Hypothalamus (tissue), 51 donors: ENCODE measurements around the gene TMEM106A.
"Not testable (repeated sequence)": the region's sequence is repeated elsewhere in the genome, so short reads cannot be mapped to it uniquely, and the experiment has no call there.

Experiments used
- DNase-seq, 51 donors: peaks; one replicate each; lab custom pipeline; 2025; lab: John Stamatoyannopoulos, UW

TMEM106A gene, protein sequence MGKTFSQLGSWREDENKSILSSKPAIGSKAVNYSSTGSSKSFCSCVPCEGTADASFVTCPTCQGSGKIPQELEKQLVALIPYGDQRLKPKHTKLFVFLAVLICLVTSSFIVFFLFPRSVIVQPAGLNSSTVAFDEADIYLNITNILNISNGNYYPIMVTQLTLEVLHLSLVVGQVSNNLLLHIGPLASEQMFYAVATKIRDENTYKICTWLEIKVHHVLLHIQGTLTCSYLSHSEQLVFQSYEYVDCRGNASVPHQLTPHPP

DNA sequence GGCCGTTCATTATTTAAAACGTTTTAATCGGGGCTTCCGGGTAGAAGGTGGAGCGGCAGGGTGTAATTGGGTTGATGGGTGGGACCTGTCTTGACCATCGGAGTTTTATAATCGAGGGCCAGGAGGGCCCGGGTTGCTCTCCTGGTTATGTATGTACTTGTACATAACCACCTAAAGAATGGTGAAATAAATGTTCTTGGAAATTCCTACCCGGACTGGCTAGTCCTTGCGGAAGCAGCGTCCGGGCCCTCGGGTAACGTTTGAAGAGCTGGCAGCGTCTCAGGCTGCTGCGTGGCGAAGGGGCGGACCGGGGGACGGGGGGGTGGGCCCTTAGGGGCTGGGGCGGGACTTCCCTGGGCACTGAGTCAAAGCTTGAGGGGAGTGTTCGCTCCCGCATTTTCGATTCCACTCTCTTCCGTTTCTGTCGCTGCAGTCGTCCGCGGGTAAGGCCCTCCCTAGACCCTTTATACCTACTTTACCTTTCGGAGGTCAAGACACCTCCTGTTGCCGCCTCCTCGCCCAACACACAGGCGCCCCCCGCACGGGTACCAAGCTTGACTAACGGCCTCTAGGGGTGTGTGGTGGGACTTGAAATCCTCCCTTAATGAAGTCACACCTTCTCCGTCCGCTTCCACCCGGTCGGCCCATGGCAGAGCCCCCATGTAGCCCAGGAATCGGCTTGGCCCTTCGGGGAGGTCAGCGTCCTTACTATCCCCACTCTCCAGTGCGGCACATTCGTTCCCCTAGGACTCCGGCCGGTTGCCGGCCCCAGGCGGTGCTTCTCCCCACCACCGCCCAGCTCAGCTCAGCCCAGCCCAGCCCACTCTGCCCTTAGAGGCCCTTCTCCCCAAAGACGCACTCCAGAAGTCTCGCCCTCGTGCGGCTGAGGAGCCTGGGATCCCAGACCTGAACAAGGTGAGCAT lies at the start of gene TMEM106A:
TSS of gene TMEM106A (plus strand) at position 396 of the 923 bp plus-strand sequence. CDS start 1,167 bp downstream, outside the sequence.
- peak in 44 of 51 donors; percentile 2 to 65 (median 28) for DNase-seq

DNA sequence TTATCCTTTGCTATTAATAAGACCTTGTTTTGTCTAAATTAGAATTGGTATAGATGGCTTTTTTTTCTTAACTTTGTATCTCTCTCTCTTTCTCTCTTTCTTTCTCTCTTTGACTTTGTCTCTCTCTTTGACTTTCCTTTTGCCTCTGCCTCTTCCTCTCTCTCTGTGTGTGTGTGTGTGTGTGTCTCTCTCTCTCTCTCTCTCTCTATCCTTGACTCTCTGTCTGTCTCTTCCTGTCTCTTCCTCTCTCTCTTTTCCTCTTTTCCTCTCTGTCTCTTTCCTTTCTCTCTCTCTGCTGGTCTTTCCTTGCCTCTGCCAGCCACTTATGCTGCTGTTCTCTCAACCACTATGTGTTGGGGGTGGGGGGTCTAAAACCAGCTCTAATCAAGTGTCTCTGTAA lies 45.7 kb upstream of the TMEM106A start:
- DNase-seq: not testable (repeated sequence)

DNA sequence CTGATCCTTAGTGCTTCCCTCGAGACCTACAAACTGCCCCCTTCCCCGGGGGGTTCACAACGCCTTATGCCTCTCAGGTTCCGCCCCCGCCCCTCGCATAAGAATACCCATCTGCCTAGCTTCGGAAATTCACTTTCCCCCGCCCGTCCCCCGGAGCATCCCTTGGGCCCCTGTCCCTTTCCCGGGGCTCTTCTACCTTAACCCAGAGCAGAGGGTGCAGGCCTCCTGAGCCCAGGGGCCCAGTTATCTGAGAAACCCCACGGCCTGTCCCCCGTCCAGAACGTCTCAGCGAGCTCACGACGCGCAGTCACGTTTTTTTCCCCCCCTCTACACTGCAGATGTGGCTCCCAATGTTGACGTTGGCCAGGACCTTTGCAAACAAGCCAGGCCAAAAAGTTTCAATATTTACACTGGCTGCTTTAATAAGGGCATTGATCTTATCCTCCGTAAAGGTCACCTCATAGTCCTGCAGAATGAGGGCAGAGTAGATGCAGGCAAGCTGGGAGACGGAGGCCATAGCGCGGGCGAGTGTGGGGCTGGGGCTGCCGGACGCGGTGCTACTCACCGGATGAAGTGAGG lies 42.0 kb upstream of the TMEM106A start:
- DNase-seq: peak in 8 of 51 donors; percentile 8 to 45 (median 27)

DNA sequence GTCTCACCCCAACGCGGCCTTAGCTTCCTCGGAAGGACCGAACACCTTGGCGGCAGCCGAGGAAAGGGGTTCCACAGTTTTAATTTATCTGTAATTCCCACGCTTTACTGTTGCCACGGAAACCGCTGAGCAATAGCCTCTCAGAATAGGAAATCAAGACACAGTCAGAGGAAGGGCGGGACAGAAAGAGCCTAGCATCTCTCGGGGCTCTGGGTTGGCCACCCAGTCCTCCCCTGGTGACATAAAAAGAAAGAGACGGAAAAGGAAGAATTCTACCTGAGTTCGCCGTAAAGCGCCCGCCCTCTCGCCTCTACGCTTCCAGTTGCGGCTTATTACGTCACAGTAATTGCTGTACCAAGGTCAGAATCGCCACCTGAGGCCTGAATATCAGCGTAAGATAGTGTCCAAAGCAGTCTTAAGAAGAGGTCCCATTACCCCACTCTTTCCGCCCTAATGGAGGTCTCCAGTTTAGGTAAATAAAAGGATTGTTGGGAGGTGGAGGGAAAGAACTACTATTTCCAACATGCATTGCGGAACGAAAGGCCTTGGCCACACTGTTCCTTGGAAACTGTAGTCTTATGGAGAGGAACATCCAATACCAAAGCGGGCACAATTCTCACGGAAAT lies 41.4 kb upstream of the TMEM106A start:
- DNase-seq: peak; percentile 24 to 96 (median 79)

DNA sequence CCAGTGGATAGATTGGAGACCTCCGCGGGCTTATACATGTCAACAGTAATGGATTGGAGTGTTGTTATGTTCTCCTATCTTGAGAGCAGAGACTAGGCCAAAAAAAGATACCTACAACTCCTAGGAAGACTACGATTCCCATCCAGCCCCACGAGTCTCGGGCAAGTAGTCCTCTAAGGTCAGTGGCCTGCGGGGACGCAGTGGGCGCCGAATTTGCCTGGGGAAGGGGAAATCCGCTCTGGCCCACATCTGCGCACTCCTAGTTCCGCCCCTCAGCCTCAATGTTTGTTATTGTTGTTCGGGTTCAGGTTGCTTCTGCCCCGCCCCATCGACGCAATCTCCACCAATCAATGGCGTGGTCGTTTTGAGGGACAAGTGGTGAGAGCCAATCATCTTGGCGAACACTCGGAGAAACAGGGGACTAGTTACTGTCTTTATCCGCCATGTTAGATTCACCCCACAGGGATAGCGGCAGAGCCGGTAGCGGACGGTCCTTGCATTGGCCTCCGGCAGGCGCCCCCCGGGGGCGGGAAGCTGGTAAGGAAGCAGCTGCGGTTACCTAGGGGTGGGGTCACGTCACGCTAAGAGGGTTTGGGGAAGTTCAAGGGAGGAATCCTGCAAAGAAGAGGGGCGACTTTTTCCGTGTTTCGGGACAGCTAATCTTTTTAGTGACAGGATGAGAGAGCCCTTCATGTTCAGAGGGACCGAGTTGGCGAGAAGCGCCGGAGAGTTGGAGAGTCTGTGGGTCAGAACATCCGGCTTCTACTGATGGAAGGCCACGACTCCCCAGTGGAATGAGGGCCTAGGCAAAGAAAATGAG lies 40.7 kb upstream of the TMEM106A start, which contains the start of gene NBR1:
TSS of gene NBR1 (plus strand) at position 449 of the 820 bp plus-strand sequence. CDS start 4,586 bp downstream, outside the sequence.
- peak; percentile 68 to 99 (median 92) for DNase-seq

DNA sequence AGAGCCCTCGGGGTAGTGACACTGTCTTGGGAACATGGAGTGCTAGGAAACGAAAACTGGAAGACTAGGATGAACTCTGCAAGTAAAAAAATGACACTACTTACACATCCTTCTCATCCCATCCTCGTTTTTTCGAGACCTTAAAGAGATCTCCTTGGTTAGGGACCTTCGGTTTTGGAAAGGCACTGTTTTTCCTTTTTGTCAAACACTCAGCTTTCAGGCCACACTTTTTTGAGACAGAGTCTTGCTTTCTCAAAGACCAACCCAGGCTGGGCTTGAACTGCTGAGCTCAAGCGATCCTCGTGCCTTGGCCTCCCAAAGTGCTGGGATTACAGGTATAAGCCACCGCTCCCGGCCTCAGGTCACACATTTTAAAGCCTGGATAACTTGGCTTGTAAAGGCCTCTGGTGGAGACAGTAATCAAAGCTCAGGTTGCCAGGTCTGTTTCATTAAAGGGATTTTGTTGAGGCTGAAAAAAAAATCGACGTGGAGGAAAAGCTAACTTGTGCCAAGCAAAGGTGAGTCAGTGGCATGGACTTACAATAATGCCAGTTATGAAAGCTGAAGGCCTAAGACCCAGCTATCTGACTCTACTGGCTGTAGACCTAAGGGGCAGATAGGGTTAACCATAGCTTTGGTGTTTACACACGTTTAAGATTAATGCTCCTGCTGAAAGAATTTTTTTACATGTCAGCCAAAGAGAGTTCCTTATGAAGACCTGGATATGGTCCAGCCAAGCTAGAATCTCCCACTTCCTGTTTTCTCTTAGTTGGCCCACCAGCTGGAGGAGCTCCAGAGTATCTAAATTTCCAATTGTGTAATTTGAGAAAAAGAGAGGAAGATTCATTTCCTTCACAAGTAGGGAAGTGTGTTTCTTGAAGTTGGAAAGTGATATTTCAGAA lies 39.8 kb upstream of the TMEM106A start:
- DNase-seq: peak in 5 of 51 donors; percentile 2 to 21 (median 7)

DNA sequence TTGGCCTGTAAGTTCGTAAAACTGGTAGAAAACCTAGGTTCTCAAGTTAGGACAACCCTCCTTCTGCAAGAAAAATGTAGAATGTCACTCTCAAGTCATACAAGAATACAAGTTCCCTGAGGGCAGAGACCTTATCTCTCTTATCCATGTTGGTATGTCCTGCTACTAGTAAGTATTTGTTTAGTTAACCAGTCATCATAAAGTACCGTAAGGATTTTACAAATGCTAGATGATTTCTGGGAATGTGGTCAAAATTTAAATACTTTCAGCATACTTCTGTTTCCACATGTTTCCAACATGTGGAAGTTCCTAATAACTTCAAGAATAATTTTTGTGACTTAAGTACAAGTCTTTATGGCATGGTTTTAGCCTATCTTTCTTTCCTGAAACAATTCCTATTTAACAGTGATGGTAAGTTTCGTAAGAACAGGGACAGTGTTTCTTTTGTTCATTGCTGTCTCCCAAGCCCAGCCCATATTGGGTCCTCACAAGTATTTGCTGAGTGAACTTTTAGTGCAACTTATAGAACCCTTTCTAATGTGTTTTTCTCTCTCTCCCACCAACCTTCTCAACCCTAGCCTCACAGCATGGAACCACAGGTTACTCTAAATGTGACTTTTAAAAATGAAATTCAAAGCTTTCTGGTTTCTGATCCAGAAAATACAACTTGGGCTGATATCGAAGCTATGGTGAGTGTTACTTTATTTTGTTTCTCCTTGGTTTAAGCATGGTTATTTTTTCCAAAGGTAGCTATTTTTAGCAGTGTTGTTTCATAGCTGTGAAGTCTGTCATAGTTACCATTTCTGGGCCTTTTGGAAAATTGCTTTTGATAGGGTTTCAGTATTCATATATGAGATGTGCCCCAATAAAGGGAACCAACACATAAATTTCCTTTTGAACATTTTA lies 36.2 kb upstream of the TMEM106A start:
- no peak for DNase-seq

DNA sequence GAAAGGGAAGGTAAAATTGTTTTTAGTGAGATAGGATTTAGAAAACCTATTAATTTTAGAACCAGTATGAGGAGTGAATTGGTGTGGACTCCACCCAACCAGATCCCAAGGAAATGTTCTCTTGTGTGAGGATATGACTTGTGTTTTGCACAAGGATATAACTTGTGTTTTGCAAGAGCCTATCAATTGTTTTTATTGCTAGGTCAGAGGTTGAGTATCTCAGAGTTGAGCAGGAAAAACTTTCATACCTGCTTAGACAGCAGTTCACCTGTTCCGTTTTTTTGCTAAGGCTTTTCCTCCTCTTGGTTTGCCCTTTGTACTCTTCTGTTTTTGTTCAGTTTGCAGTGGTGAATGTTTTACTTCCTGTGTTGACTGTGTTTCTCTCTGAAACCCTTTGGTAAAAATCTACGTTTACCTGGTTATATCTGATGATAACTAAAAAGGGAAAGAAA lies 35.5 kb upstream of the TMEM106A start:
- DNase-seq: no peak

DNA sequence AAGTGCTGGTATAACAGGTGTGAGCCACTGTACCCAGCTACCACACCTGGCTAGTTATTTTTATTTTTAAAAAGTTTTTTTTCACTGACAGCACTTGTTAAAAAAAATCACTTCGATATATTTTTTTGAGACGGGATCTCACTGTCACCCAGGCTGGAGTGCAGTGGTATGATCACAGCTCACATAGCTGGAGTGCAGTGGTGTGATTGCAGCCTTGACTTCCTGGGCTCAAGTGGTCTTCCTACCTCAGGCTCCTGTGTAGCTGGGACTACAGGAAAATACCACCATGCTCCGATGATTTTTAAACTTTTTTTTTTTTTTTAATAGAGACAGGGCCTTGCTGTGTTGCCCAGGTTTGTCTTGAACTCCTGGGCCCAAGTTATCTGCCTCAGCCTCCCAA lies 27.8 kb upstream of the TMEM106A start:
- DNase-seq: no peak

DNA sequence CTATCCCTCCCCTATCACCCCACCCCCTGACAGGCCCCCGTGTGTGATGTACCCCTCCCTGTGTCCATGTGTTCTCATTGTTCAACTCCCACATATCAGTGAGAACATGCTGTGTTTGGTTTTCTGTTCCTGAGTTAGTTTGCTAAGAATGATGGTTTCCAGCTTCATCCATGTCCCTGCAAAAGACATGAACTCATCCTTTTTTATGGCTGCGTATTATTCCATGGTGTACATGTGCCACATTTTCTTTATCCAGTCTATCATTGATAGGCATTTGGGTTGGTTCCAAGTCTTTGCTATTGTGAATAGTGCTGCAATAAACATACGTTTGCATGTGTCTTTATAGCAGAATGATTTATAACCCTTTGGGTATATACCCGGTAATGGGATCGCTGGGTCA lies 25.0 kb upstream of the TMEM106A start:
- DNase-seq: not testable (repeated sequence)

DNA sequence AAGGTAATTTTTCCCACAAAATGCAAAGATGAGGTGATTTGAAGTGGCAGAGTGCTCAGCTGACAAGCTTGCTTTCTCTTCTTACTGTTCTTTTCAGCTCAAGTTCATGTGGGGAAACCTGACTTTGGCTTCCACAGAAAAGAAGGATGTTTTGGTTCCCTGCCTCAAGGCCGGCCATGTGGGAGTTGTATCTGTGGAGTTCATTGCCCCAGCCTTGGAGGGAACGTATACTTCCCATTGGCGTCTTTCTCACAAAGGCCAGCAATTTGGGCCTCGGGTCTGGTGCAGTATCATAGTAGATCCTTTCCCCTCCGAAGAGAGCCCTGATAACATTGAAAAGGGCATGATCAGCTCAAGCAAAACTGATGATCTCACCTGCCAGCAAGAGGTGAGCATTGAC lies 18.4 kb upstream of the TMEM106A start:
- no peak for DNase-seq

DNA sequence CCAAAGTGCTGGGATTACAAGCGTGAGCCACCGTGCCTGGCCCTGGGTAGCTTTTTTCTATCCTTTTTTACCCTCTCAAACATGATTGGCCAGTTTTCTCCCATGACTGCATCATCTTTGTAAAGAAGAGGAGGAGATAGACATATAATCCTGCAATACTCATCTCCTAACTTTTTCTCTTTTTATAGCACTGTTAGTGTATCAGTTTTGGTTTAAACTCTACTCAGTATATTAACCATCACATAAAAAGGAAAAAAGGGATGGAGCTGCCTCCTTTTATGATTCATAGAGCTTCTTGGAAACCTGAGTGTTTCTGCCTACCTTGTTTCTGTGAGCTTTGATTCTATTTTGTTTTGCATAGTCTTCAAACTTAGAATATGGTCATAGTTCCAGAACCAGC lies 12.0 kb upstream of the TMEM106A start:
- DNase-seq: no peak

DNA sequence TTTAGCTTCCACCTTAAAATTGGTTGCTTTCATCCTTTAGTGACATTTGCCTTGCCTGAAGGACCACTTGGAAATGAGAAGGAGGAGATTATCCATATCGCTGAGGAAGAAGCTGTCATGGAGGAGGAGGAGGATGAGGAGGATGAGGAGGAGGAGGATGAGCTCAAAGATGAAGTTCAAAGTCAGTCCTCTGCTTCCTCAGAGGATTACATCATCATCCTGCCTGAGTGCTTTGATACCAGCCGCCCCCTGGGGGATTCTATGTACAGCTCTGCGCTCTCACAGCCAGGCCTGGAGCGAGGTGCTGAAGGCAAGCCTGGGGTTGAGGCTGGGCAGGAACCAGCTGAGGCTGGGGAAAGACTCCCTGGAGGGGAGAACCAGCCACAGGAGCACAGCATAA lies 11.5 kb upstream of the TMEM106A start:
- no peak for DNase-seq

DNA sequence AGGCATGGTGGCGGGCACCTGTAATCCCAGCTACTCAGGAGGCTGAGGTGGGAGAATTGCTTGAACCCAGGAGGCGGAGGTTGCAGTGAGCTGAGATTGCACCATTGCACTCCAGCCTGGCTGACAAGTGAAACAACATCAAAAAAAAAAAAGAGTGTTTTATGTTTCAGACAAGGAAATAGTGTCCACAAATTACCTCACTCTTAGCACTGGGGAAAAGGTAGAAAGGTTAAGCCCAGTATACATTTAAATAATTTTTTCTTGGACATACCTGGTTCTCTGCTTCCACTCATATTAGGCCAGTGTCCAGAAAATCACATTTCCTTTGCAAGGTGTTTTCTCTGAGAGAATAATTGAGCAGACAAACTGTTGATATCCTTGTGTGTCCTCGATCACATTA lies 8.7 kb upstream of the TMEM106A start:
- not testable (repeated sequence) for DNase-seq

DNA sequence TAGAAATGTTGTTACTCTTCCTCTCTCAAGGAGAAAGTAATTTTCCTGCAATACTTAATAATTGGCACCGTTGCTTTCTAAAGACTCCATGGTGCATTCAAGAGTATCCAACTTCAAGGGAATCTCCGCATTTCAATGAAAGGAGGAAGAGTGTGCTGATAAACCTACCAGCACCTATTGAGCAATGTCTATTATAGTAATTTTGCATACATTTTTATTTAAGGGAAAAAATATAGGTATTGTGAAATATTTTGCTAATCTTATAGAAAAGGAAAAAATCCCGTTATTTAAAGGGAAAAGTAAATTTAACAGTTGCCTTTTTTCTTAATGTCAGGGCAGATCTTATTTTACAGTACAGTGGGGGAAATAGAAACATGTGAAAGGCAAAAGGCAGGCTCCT lies 1.1 kb upstream of the TMEM106A start:
- DNase-seq: no peak

DNA sequence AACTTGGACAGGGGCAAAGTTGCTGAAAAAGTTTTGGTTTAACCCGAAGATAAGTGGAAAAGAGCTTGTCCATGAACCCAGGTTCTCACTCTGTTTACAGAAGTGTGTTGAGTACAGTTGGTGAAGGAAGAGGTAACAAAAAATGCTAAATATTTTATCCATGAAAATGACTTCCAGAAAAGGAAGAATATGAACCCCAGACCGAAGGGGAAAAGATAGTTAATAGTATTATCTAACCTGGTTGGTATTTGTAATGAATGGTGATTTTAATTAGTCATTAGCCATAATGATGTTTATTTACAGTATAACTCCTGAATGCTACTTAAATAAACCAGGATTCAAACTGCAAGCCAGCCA lies 574 bp upstream of the TMEM106A start:
- DNase-seq: no peak

DNA sequence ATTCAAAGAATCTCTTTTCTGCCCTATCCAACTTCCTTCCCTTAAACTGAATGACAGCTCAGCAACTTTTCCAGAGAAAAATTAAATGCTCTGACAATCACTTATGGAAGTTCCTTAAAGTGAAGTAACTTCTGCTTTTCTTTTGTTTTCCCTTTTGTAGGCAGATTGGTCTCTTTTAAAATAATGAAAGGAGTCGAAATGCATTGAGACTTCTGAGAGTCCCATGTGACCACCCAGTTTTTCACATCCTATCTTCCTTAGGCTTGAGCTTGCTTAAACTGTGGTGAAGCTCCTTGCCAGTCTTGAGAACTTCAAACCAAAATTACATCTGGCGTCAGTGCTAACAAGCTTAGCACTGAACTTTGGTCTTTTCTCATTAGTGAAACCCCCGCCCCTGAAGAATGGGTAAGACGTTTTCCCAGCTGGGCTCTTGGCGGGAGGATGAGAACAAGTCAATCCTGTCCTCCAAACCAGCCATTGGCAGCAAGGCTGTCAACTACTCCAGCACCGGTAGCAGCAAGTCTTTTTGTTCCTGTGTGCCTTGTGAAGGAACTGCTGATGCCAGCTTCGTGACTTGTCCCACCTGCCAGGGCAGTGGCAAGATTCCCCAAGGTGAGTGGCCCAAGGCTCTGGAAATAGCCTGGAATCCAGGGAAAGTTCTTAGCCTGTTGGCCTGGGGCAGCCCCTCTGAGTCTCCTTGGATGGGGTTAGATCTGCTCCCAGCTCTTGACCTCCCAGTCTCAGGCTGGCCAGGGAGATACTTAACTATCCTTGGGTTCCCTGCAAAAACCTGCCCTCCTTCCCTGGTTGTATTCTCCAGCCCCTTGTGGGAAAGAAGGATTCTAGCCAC lies 1.2 kb downstream of the TMEM106A start:
- DNase-seq: no peak
